Measurements from ENCODE around the gene VSIG10L2.

Gene VSIG10L2

GRCh38 chr11:125952559-125952958 lies 6.7 kb downstream of the VSIG10L2 start:
- POLR2A ChIA-PET = no interaction called here
- TF ChIP-seq HDGF (IDR thresholded peaks at IDR 0.05; ENCODE audit: borderline replicate concordance) (no peak), L3MBTL2 (conservative IDR thresholded peaks at IDR 0.05) (no peak), ARNT (IDR thresholded peaks at IDR 0.05) (no peak), CTBP1 (IDR thresholded peaks at IDR 0.05; ENCODE audit: borderline replicate concordance) (no peak), LEF1 (IDR thresholded peaks at IDR 0.05; ENCODE audit: borderline replicate concordance) (no peak), ZNF384 (IDR thresholded peaks at IDR 0.05) (no peak), PKNOX1 (IDR thresholded peaks at IDR 0.05) (no peak), FOXA1 (IDR thresholded peaks at IDR 0.05) (no peak), BHLHE40 (IDR thresholded peaks at IDR 0.05; ENCODE audit: borderline replicate concordance) (no peak)
- CTCF ChIA-PET = no interaction called here

GRCh38 chr11:125952973-125953372 lies 7.1 kb downstream of the VSIG10L2 start:
- TF ChIP-seq FOXM1 (IDR thresholded peaks at IDR 0.05; ENCODE audit: borderline replicate concordance) (no peak), FOXK2 (IDR thresholded peaks at IDR 0.05) (no peak), SP1 (IDR thresholded peaks at IDR 0.05) (no peak), L3MBTL2 (conservative IDR thresholded peaks at IDR 0.05) (no peak)
- POLR2A ChIA-PET = no interaction called here
- CTCF ChIA-PET = no interaction called here
- DNase-seq (ENCODE audit: extremely low spot score) = no peak

More at GRCh38 chr11:125952559-125952958, 6.7 kb downstream of the VSIG10L2 start:
- no peak for DNase-seq (ENCODE audit: extremely low spot score)

GRCh38 chr11:125953401-125953935 lies 7.6 kb downstream of the VSIG10L2 start:
- TF ChIP-seq ARNT (IDR thresholded peaks at IDR 0.05) (no peak), NFRKB (IDR thresholded peaks at IDR 0.05) (no peak), SP1 (IDR thresholded peaks at IDR 0.05) (no peak), CTBP1 (IDR thresholded peaks at IDR 0.05; ENCODE audit: borderline replicate concordance) (no peak), ZNF384 (IDR thresholded peaks at IDR 0.05) (no peak), ELF4 (IDR thresholded peaks at IDR 0.05) (no peak), LEF1 (IDR thresholded peaks at IDR 0.05; ENCODE audit: borderline replicate concordance) (no peak), L3MBTL2 (conservative IDR thresholded peaks at IDR 0.05) (no peak), FOXK2 (IDR thresholded peaks at IDR 0.05) (no peak), HDGF (IDR thresholded peaks at IDR 0.05; ENCODE audit: borderline replicate concordance) (no peak), SUZ12 (IDR thresholded peaks at IDR 0.05) (no peak), FOXM1 (IDR thresholded peaks at IDR 0.05; ENCODE audit: borderline replicate concordance) (no peak), PKNOX1 (IDR thresholded peaks at IDR 0.05) (no peak), TARDBP (IDR thresholded peaks at IDR 0.05) (no peak), BHLHE40 (IDR thresholded peaks at IDR 0.05; ENCODE audit: borderline replicate concordance) (no peak), FOXA1 (IDR thresholded peaks at IDR 0.05) (no peak)
- ChIA-PET CTCF (no interaction called here), POLR2A (no interaction called here)
- no peak for DNase-seq (ENCODE audit: extremely low spot score)

- ChIA-PET CTCF (no interaction called here), POLR2A (no interaction called here)
- DNase-seq (ENCODE audit: extremely low spot score) = no peak
- TF ChIP-seq BHLHE40 (IDR thresholded peaks at IDR 0.05; ENCODE audit: borderline replicate concordance) (no peak), FOXK2 (IDR thresholded peaks at IDR 0.05) (no peak), SUZ12 (IDR thresholded peaks at IDR 0.05) (no peak), LEF1 (IDR thresholded peaks at IDR 0.05; ENCODE audit: borderline replicate concordance) (no peak), HDGF (IDR thresholded peaks at IDR 0.05; ENCODE audit: borderline replicate concordance) (no peak), PKNOX1 (IDR thresholded peaks at IDR 0.05) (no peak)
Measured at GRCh38 chr11:125954123-125954944, 8.5 kb downstream of the VSIG10L2 start.

- no peak for DNase-seq (ENCODE audit: extremely low spot score)
- CTCF ChIA-PET = no interaction called here
- TF ChIP-seq FOXA1 (IDR thresholded peaks at IDR 0.05) (no peak), TARDBP (IDR thresholded peaks at IDR 0.05) (no peak), SP1 (IDR thresholded peaks at IDR 0.05) (no peak), LEF1 (IDR thresholded peaks at IDR 0.05; ENCODE audit: borderline replicate concordance) (no peak), FOXK2 (IDR thresholded peaks at IDR 0.05) (no peak), ZNF384 (IDR thresholded peaks at IDR 0.05) (no peak), ELF4 (IDR thresholded peaks at IDR 0.05) (no peak), HDGF (IDR thresholded peaks at IDR 0.05; ENCODE audit: borderline replicate concordance) (no peak), BHLHE40 (IDR thresholded peaks at IDR 0.05; ENCODE audit: borderline replicate concordance) (no peak), NFRKB (IDR thresholded peaks at IDR 0.05) (no peak), PKNOX1 (IDR thresholded peaks at IDR 0.05) (no peak), CTBP1 (IDR thresholded peaks at IDR 0.05; ENCODE audit: borderline replicate concordance) (no peak), FOXM1 (IDR thresholded peaks at IDR 0.05; ENCODE audit: borderline replicate concordance) (no peak), L3MBTL2 (conservative IDR thresholded peaks at IDR 0.05) (no peak), ARNT (IDR thresholded peaks at IDR 0.05) (no peak), SUZ12 (IDR thresholded peaks at IDR 0.05) (no peak)
- POLR2A ChIA-PET = no interaction called here
Measured at GRCh38 chr11:125954945-125955640, 9.2 kb downstream of the VSIG10L2 start.
